Gastroesophageal sphincter (tissue), 4 donors: Measurements from ENCODE around the gene MBOAT7. TPM values are rescaled to one million over a fixed set of nuclear protein-coding genes. Genes with fewer than 3 reads are reported as not detected.

ENCODE experiments used
- ATAC-seq: fragments of 150-250 bp; one replicate; pipeline ENCODE4 v1.9.1; 2016; ENCODE audit warnings: mild to moderate bottlenecking, moderate library complexity
- H3K27ac ChIP-seq, 4 donors: fragments of 200-600 bp; sonication (generic) in 3 of 4; 1 replicate in 3 of 4; 2 replicates in 1 of 4; pipeline ENCODE4 v1.5.1; 2016 to 2019
- H3K27me3 ChIP-seq: fragments of 200-600 bp; sonication (generic); one replicate; pipeline ENCODE4 v1.5.1; 2019
- H3K36me3 ChIP-seq, 2 donors: fragments of 200-600 bp; sonication (generic); one replicate each; pipeline ENCODE4 v1.5.1; 2019; ENCODE audit warnings: control low read depth in 1 of 2
- H3K4me1 ChIP-seq, 3 donors: fragments of 200-600 bp; sonication (generic); 1 replicate in 2 of 3; 2 replicates in 1 of 3; pipeline ENCODE4 v1.5.1; 2016 to 2019; ENCODE audit warnings: control low read depth in 2 of 3
- H3K4me3 ChIP-seq, 2 donors: fragments of 200-600 bp; sonication (generic); one replicate each; pipeline ENCODE4 v1.5.1; 2019; ENCODE audit warnings: mild to moderate bottlenecking in 1 of 2, moderate library complexity in 1 of 2
- H3K9me3 ChIP-seq, 3 donors: fragments of 200-600 bp; sonication (generic); one replicate each; pipeline ENCODE4 v1.5.1; 2017 to 2019; ENCODE audit warnings: control low read depth in 2 of 3
- EP300 ChIP-seq: sonication (generic); formaldehyde crosslinking; IDR thresholded peaks from one replicate; pipeline ENCODE4 v1.6.1; 2017; ENCODE audit warnings: antibody characterized with exemption, mild to moderate bottlenecking
- POLR2A ChIP-seq, 2 donors: fragments of 450-650 bp; IDR thresholded peaks; one replicate each; pipeline ENCODE4 v1.6.1; 2017; ENCODE audit warnings: antibody characterized with exemption in 2 of 2, mild to moderate bottlenecking in 2 of 2, moderate library complexity in 1 of 2
- POLR2AphosphoS5 ChIP-seq: sonication (generic); formaldehyde crosslinking; IDR thresholded peaks from one replicate; pipeline ENCODE4 v1.6.1; 2017; ENCODE audit warnings: antibody characterized with exemption
- WGBS, 2 donors: methylation state at CpG; one replicate each; pipeline ENCODE4 v1.1.5; 2018; ENCODE audit warnings: low coverage in 1 of 2; 5-methylcytosine and 5-hydroxymethylcytosine counted together
- total RNA-seq, 4 donors: library from RNA; depleted of rRNA; stranded (reverse); fragments of >200 nt; gene quantifications; one replicate each; pipeline ENCODE4 v1.1.0, GENCODE V29; 2016
- TF ChIP-seq, protein P1 (sequence below), 4 experiments: fragments of 200-600 bp in 2 of 4; fragments of 450-650 bp in 2 of 4; sonication (generic) in 1 of 4; IDR thresholded peaks; one replicate each; pipeline ENCODE4 v1.5.1; 2017 to 2019; ENCODE audit warnings: antibody characterized with exemption in 4 of 4, mild to moderate bottlenecking in 2 of 4, moderate library complexity in 2 of 4

Gene MBOAT7
- total RNA-seq, 4 donors from 2014 or later = 28.4 to 64.3 (median 36.5) TPM

DNA sequence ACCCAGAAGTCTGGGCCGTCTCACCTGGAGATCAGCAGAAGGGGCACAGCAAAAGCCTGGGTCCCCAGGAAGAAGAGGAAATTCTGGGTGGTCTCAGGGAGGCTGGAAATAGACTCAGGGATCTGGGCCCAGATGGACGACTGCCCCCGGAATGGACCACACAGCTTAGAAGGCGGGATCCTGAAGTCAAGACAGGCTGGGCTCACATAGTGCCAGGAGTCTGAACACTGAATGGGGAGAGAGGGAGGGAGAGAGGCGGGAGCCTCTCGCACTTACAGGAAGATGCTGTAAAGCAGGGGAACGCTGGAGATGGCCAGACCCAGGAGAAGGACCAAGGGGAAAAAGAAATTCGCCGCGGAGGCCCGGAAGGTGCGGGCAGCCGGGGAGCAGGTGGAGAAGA is 28.5 kb downstream of the MBOAT7 start:
- no peak for ATAC-seq
- Histone ChIP-seq H3K4me1 (peaks cover 0 to 57% (median 40%) of the 10 kb centered on the region in 3 donors), H3K27me3 (peaks cover 16% of the 10 kb centered on the region), H3K4me3 (peak overlapping the region in 1 of 2 donors; percentile 56), H3K27ac (peak overlapping the region in 3 of 4 donors; percentile 89 to 97 (median 93)), H3K9me3 (no peaks in the 10 kb centered on the region), H3K36me3 (peaks cover 0 to 24% of the 10 kb centered on the region in 2 donors)
- TF ChIP-seq POLR2AphosphoS5 = no peak
- TF ChIP-seq, protein P1, sequence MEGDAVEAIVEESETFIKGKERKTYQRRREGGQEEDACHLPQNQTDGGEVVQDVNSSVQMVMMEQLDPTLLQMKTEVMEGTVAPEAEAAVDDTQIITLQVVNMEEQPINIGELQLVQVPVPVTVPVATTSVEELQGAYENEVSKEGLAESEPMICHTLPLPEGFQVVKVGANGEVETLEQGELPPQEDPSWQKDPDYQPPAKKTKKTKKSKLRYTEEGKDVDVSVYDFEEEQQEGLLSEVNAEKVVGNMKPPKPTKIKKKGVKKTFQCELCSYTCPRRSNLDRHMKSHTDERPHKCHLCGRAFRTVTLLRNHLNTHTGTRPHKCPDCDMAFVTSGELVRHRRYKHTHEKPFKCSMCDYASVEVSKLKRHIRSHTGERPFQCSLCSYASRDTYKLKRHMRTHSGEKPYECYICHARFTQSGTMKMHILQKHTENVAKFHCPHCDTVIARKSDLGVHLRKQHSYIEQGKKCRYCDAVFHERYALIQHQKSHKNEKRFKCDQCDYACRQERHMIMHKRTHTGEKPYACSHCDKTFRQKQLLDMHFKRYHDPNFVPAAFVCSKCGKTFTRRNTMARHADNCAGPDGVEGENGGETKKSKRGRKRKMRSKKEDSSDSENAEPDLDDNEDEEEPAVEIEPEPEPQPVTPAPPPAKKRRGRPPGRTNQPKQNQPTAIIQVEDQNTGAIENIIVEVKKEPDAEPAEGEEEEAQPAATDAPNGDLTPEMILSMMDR (IDR thresholded peaks at IDR 0.05) = no peak
- TF ChIP-seq EP300 = no peak
- no peak for TF ChIP-seq POLR2A (IDR thresholded peaks at IDR 0.05)
- 25 to 37% methylated on average over 9 to 12 of the region's 13 CpGs for WGBS, 2 donors

DNA sequence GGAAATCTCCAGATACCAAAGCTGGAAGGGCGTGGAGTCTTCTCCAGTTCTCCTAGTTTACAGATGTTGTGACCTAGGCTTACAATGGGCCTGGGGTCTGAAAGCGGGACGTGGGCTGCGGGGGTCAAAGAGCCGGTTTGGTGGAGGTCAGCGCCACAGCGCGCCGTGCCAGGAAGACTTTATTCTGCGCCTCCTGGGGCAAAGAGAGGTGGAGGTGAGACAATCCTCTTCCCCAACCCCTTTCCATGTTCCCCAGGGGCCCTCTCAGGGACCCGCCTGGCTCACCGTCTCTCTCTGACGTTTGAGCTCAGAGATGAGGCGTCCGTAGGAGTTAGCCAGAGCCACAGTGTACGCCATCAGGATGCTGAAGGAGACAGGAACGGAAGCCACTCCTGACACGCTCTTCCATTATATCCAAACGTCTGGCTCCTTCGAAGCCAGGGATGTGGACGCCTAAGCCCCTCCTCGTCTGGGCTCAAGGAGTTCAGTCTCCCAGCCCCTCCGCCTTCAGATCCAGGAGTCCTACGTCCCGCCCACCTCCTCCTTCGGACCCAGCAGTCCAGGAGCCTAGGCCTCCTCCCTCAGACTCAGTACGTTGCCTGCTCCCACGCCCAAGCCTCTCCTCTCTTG is 29.1 kb downstream of the MBOAT7 start:
- peaks cover 11% of the 10 kb centered on the region for H3K27me3 ChIP-seq
- H3K36me3 ChIP-seq = peaks cover 0 to 30% of the 10 kb centered on the region in 2 donors
- H3K4me3 ChIP-seq = peak overlapping the region; percentile 52 to 56
- 4% methylated on average over 7 of the region's 28 CpGs; no CpG with 5 or more reads in 1 of the 2 donors for WGBS, 2 donors
- TF ChIP-seq POLR2A (IDR thresholded peaks at IDR 0.05) (peak; percentile 14 to 29), POLR2AphosphoS5 (no peak)
- H3K9me3 ChIP-seq = no peaks in the 10 kb centered on the region
- peaks cover 0 to 57% (median 40%) of the 10 kb centered on the region in 3 donors for H3K4me1 ChIP-seq
- ATAC-seq = no peak
- peak overlapping the region; percentile 81 to 97 (median 91) for H3K27ac ChIP-seq

DNA sequence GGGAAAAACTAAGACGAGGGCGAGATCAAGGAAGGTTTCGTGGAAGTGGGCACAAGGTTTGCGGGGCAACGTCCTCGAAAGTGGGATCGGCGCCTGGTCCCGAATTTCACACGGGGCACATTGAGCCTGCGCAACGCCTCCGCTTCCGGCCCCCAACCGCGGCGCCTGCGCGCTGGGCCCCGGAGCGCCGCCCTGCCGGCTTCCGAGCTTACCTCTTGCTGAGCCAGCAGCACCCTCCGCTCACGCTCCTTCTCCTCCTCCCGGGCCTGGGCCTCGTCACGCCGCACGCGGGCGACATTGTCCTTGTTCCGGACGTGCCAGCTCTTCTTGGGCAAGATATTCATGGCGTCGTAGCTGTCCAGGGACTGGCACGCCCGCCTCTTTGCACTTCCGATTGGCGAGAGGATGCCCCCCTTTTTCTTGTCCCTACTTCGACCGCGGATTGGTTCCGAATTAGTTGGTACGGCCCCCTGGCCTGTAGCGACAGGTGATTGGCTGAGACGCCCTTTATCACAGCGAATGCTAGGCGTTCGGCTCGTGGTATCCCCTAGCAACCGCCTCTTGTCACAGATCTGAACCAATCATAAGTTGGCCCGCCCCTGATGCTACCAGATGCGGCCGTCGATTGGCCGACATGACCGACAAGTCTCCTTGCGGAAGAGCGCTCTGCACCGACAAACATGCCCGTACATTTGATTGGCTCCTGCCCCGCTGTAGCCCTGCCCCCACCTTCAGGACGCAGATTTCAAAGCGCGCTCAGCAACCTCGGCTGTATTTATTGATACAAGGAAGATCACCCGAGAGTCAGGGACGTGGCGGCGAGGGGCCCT is 29.8 kb downstream of the MBOAT7 start, which contains the start of gene LENG1:
Gene LENG1 (minus strand): TSS at position 370 of the 830 bp plus-strand sequence. CDS start 26 bp downstream, at position 344.
- H3K4me1 ChIP-seq = peaks cover 0 to 53% (median 38%) of the 10 kb centered on the region in 3 donors
- peak; percentile 96 for ATAC-seq

DNA sequence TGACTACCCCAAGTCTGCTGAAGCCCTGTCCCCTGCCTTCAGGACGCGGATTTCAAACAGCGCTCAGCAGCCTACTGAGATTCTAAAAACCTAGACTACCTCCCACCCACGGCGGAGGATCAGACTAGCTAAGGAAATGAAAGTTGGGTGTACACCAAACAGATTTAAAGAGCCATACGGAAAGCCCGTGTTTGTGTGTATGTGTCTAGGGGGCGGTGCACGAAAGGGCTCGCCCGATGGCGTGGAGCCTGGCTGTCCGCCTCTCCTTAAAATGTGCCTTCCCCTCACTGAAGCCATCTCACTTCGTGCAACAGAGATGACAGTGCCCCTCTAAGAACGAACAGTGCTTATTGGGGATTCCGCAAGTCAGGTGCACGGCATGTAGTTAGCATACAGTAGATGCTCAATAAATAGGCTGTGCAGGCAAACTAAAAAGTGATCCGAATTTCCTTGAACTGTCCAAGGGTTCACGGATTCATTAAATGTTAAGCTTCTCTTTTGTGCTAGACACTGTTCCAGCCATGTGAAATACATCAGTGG is 30.5 kb downstream of the MBOAT7 start:
- Histone ChIP-seq H3K4me1 (peaks cover 0 to 49% (median 33%) of the 10 kb centered on the region in 3 donors), H3K36me3 (peaks cover 0 to 44% of the 10 kb centered on the region in 2 donors), H3K27ac (peak overlapping the region; percentile 89 to 99 (median 96)), H3K27me3 (no peaks in the 10 kb centered on the region), H3K4me3 (peak overlapping the region; percentile 56 to 88), H3K9me3 (no peaks in the 10 kb centered on the region)
- TF ChIP-seq POLR2AphosphoS5 = no peak
- no peak for TF ChIP-seq POLR2A (IDR thresholded peaks at IDR 0.05)
- TF ChIP-seq, protein P1 (IDR thresholded peaks at IDR 0.05) = no peak
- no peak for ATAC-seq
- WGBS, 2 donors = 8 to 11% methylated on average over 16 to 18 of the region's 19 CpGs

More for the DNA sequence above, 29.8 kb downstream of the MBOAT7 start, which contains the start of gene LENG1:
- Histone ChIP-seq H3K9me3 (no peaks in the 10 kb centered on the region), H3K4me3 (peak within 1 kb of the TSS; percentile 56 to 88), H3K27me3 (peaks cover 5% of the 10 kb centered on the region), H3K27ac (peak within 1 kb of the TSS; percentile 89 to 99 (median 96)), H3K36me3 (peaks cover 0 to 37% of the 10 kb centered on the region in 2 donors)
- no peak for TF ChIP-seq EP300
- peak; percentile 85 for TF ChIP-seq POLR2AphosphoS5
- peak; percentile 61 to 64 for TF ChIP-seq POLR2A (IDR thresholded peaks at IDR 0.05)
- TF ChIP-seq, protein P1 (IDR thresholded peaks at IDR 0.05) = peak in 3 of 4 experiments; percentile 28 to 63 (median 42)
- 0% methylated on average over 18 to 28 of the region's 72 CpGs for WGBS, 2 donors

DNA sequence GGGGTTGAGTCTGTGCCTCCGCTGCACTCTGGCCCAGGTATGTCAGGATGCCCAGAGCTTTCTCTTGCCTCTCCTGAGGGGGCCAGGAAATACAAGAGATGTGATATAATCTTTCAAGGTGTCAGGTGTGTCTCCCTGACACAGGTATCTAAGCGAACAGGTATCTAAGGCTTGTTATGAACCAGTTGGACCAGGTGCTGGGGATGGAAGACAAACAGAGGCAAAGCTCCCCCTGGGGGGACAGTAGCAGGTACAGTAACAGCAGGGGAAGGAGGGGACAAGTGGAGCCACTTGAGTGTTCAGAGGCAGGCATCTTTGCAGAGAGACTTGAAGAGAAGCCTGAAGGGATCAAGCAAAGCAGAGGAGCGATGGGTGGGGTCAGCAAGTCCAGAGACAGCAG is 32.4 kb downstream of the MBOAT7 start:
- TF ChIP-seq POLR2AphosphoS5 (no peak), EP300 (no peak), POLR2A (IDR thresholded peaks at IDR 0.05) (no peak)
- TF ChIP-seq, protein P1 (IDR thresholded peaks at IDR 0.05) = no peak
- WGBS, 2 donors = 80 to 100% methylated on average over 1 of the region's 3 CpGs
- Histone ChIP-seq H3K4me1 (peaks cover 0 to 49% (median 23%) of the 10 kb centered on the region in 3 donors), H3K27me3 (no peaks in the 10 kb centered on the region), H3K27ac (peak overlapping the region in 1 of 4 donors; percentile 21), H3K9me3 (no peaks in the 10 kb centered on the region), H3K36me3 (peaks cover 0 to 63% of the 10 kb centered on the region in 2 donors), H3K4me3 (no peak overlapping the region)
- ATAC-seq = no peak
